Loucy (cell line): ENCODE results near the gene HELZ.

Experiments
- EZH2phosphoT487 ChIP-seq: fragments of 200-600 bp; IDR thresholded peaks from 2 replicates; pipeline ENCODE4 v1.6.1; 2018; ENCODE audit warnings: antibody characterized with exemption, mild to moderate bottlenecking, moderate library complexity, borderline replicate concordance
- TF ChIP-seq, protein P1 (sequence below): fragments of 200-600 bp; sonication (generic); conservative IDR thresholded peaks from 2 replicates; pipeline ENCODE4 v1.5.1; 2014; ENCODE audit warnings: mild to moderate bottlenecking, antibody characterized with exemption, low read length

DNA sequence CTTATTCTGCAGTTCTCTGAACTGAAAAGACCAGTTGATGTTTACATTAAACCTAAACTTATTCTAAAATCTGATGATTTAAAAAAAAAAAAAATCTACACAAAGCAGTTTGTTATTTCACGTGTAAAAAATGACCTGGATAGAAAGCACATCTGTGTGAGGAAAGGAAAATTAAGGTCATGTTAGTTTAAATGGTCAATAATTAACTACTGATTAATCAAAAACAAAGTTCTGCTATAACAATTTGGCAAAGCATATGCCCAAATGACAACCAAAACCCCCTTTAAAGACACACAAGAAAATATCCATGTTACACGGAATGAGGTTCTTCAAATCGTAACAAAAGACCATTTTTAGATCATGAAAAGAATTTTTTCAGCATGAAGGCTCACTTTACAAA lies 170.2 kb downstream of the HELZ start:
- TF ChIP-seq, protein P1, sequence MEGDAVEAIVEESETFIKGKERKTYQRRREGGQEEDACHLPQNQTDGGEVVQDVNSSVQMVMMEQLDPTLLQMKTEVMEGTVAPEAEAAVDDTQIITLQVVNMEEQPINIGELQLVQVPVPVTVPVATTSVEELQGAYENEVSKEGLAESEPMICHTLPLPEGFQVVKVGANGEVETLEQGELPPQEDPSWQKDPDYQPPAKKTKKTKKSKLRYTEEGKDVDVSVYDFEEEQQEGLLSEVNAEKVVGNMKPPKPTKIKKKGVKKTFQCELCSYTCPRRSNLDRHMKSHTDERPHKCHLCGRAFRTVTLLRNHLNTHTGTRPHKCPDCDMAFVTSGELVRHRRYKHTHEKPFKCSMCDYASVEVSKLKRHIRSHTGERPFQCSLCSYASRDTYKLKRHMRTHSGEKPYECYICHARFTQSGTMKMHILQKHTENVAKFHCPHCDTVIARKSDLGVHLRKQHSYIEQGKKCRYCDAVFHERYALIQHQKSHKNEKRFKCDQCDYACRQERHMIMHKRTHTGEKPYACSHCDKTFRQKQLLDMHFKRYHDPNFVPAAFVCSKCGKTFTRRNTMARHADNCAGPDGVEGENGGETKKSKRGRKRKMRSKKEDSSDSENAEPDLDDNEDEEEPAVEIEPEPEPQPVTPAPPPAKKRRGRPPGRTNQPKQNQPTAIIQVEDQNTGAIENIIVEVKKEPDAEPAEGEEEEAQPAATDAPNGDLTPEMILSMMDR, result no peak
- no peak for TF ChIP-seq EZH2phosphoT487
